HEK293T (cell line): ENCODE measurements around the gene DVL2.

ENCODE experiments used
- ARNT ChIP-seq: fragments of 450-650 bp; IDR thresholded peaks from 2 replicates; pipeline ENCODE4 v1.6.1; 2017; ENCODE audit warnings: mild to moderate bottlenecking
- BHLHE40 ChIP-seq: fragments of 450-650 bp; IDR thresholded peaks from 2 replicates; pipeline ENCODE4 v1.6.1; 2016; ENCODE audit warnings: mild to moderate bottlenecking, moderate library complexity, borderline replicate concordance
- FOXA1 ChIP-seq: fragments of 450-650 bp; IDR thresholded peaks from 2 replicates; pipeline ENCODE4 v1.6.1; 2016; ENCODE audit warnings: mild to moderate bottlenecking
- FOXM1 ChIP-seq: fragments of 450-650 bp; IDR thresholded peaks from 2 replicates; pipeline ENCODE4 v1.6.1; 2017; ENCODE audit warnings: mild to moderate bottlenecking, borderline replicate concordance
- HDGF ChIP-seq: fragments of 450-650 bp; IDR thresholded peaks from 2 replicates; pipeline ENCODE4 v1.6.1; 2017; ENCODE audit warnings: antibody characterized with exemption, borderline replicate concordance
- NFRKB ChIP-seq: fragments of 450-650 bp; IDR thresholded peaks from 2 replicates; pipeline ENCODE4 v1.6.1; 2016; ENCODE audit warnings: mild to moderate bottlenecking, moderate library complexity
- SP1 ChIP-seq: fragments of 450-650 bp; IDR thresholded peaks from 2 replicates; pipeline ENCODE4 v1.6.1; 2017
- SUZ12 ChIP-seq: fragments of 450-650 bp; IDR thresholded peaks from 2 replicates; pipeline ENCODE4 v1.6.1; 2016; ENCODE audit warnings: mild to moderate bottlenecking
- TARDBP ChIP-seq: fragments of 450-650 bp; IDR thresholded peaks from 2 replicates; pipeline ENCODE4 v1.6.1; 2016

DNA sequence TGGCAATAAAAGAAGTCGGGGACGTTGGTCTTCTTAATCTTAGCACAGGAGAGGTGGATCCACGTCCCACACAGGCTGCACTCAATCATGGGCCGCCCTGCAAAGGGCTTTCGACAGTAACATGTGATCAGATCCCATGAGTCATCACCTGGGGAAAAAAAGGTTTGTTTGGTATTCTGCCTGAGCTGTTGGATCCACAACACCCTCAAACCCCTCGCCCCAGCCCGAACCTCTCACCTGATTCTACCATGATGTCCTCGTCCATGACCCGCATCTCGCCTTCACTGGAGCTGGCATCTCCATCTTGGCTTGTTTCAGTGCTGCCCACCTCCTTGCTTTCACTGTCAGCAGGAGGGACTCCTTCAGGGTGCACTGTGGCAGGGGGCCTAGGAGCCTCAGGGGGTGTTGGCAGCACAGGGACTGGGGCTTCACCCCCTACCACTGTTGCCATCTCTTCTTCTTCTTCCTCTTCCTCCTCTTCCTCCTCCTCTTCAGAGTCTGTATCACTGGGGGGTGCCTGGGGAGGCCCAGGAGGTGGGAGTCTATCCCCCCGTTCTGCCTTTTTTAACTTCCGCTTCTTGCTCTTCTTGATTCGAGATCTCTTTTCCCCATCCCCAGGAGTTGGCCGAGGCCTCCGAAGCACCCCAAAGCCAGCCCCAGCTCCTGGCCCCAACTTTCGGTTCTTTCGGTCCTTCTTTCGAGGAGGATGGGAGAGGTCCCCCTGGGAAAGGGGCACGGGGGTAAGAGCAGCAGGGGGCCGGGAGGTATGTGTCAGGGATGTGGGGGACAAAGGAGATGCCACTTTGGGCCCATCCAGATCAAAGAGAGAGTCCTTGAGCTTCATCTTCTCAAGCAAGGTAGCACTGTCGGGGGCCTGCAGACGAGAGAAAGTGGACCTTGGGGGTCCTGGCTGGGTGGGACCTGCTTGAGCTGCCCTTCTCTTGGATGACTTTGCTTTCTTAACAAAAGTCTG lies 1.7 kb upstream of the DVL2 start:
- TF ChIP-seq SP1 = no peak
- no peak for TF ChIP-seq ARNT
- no peak for TF ChIP-seq NFRKB
- no peak for TF ChIP-seq TARDBP
- no peak for TF ChIP-seq FOXM1
- no peak for TF ChIP-seq SUZ12
- no peak for TF ChIP-seq FOXA1
- TF ChIP-seq HDGF = no peak
- no peak for TF ChIP-seq BHLHE40
